Right lobe of liver (tissue), 4 donors: ENCODE measurements around the gene RDM1.

Source experiments
- POLR2A ChIP-seq: fragments of 450-650 bp; IDR thresholded peaks from one replicate; pipeline ENCODE4 v1.6.1; 2017; ENCODE audit warnings: antibody characterized with exemption, mild to moderate bottlenecking
- TF ChIP-seq, protein P1 (sequence below), 4 donors: fragments of 200-600 bp in 3 of 4; fragments of 450-650 bp in 1 of 4; IDR thresholded peaks; one replicate each; pipeline versions ENCODE4 v1.5.1 to v1.8.0; 2016 to 2022; ENCODE audit warnings: antibody characterized with exemption in 4 of 4, mild to moderate bottlenecking in 2 of 4
- donor health status: DM: no; HTN: no; CAD: no.
- donor health status: DM: no; HTN: no; CAD: no.
- donor health status: DM: no; HTN: yes; CAD: no.

- TF ChIP-seq, protein P1, sequence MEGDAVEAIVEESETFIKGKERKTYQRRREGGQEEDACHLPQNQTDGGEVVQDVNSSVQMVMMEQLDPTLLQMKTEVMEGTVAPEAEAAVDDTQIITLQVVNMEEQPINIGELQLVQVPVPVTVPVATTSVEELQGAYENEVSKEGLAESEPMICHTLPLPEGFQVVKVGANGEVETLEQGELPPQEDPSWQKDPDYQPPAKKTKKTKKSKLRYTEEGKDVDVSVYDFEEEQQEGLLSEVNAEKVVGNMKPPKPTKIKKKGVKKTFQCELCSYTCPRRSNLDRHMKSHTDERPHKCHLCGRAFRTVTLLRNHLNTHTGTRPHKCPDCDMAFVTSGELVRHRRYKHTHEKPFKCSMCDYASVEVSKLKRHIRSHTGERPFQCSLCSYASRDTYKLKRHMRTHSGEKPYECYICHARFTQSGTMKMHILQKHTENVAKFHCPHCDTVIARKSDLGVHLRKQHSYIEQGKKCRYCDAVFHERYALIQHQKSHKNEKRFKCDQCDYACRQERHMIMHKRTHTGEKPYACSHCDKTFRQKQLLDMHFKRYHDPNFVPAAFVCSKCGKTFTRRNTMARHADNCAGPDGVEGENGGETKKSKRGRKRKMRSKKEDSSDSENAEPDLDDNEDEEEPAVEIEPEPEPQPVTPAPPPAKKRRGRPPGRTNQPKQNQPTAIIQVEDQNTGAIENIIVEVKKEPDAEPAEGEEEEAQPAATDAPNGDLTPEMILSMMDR (IDR thresholded peaks at IDR 0.05), result no peak
- no peak for TF ChIP-seq POLR2A
Observed at GRCh38 chr17:35875072-35875799, 55.3 kb downstream of the RDM1 start.
